Neuronal stem cell (in vitro differentiated cells): ENCODE data around the gene HPRT1. TPM values are rescaled to one million over a fixed set of nuclear protein-coding genes. Genes with fewer than 3 reads are reported as not detected.
A peak's percentile ranks its signal among the peaks of the same experiment; 100 is the strongest.

Source experiments
- DNase-seq: peaks from one replicate; pipeline ENCODE4 v3.0.0-alpha.2; 2013; ENCODE audit warnings: low spot score
- H2AFZ ChIP-seq: one replicate; pipeline ENCODE4 v1.6.1; 2013; ENCODE audit warnings: mild to moderate bottlenecking, low read length, inconsistent platforms
- H2AK5ac ChIP-seq: 2 replicates; pipeline ENCODE4 v1.6.1; 2013; ENCODE audit warnings: low read depth, mild to moderate bottlenecking, inconsistent platforms, low read length, moderate library complexity, mixed read lengths
- H2BK120ac ChIP-seq: 2 replicates; pipeline ENCODE4 v1.6.1; 2013; ENCODE audit warnings: low read depth, mild to moderate bottlenecking, inconsistent platforms, low read length, moderate library complexity, mixed read lengths
- H2BK12ac ChIP-seq: one replicate; pipeline ENCODE4 v1.6.1; 2013; ENCODE audit warnings: low read length, inconsistent platforms
- H2BK15ac ChIP-seq: 2 replicates; pipeline ENCODE4 v1.6.1; 2013; ENCODE audit warnings: mild to moderate bottlenecking, low read length, inconsistent platforms, mixed read lengths
- H2BK5ac ChIP-seq: one replicate; pipeline ENCODE4 v1.6.1; 2013; ENCODE audit warnings: inconsistent platforms, mild to moderate bottlenecking, low read length, moderate library complexity
- H3K14ac ChIP-seq: one replicate; pipeline ENCODE4 v1.6.1; 2013; ENCODE audit warnings: low read length, inconsistent platforms
- H3K18ac ChIP-seq: 2 replicates; pipeline ENCODE4 v1.6.1; 2013; ENCODE audit warnings: low read length, inconsistent platforms
- H3K23ac ChIP-seq: 2 replicates; pipeline ENCODE4 v1.6.1; 2013; ENCODE audit warnings: low read depth, mild to moderate bottlenecking, mixed read lengths, low read length, inconsistent platforms; ENCODE audit not compliant: poor library complexity
- H3K27ac ChIP-seq: replicated peaks from 3 replicates; pipeline ENCODE4 v1.5.1; 2013; ENCODE audit warnings: low read length, inconsistent platforms
- H3K27me3 ChIP-seq, 3 experiments: 2 replicates each; pipeline ENCODE4 v1.6.1; 2013; ENCODE audit warnings: low read length in 3 of 3, mild to moderate bottlenecking in 2 of 3, inconsistent platforms in 1 of 3, low read depth in 1 of 3, mixed read lengths in 1 of 3, moderate library complexity in 1 of 3; ENCODE audit not compliant: control insufficient read depth in 3 of 3, insufficient read depth in 3 of 3
- H3K36me3 ChIP-seq, 2 donors: replicated peaks in 1 of 2; 2 replicates each; pipeline ENCODE4 v1.6.1; 2013; ENCODE audit warnings: low read length in 2 of 2; ENCODE audit not compliant: control insufficient read depth in 2 of 2, insufficient read depth in 2 of 2
- H3K4ac ChIP-seq: 2 replicates; pipeline ENCODE4 v1.6.1; 2013; ENCODE audit warnings: inconsistent platforms, mild to moderate bottlenecking, low read length, moderate library complexity
- H3K4me1 ChIP-seq, 2 donors: 1 replicate in 1 of 2; 2 replicates in 1 of 2; pipeline ENCODE4 v1.6.1; 2013; ENCODE audit warnings: low read length in 2 of 2, low read depth in 1 of 2; ENCODE audit not compliant: control insufficient read depth in 2 of 2, insufficient read depth in 1 of 2
- H3K4me2 ChIP-seq: one replicate; pipeline ENCODE4 v1.6.1; 2013; ENCODE audit warnings: mild to moderate bottlenecking, low read length, inconsistent platforms; ENCODE audit not compliant: insufficient read depth, poor library complexity, severe bottlenecking
- H3K4me3 ChIP-seq, 2 donors: 2 replicates each; pipeline ENCODE4 v1.5.1; 2013; ENCODE audit warnings: low read length in 2 of 2, mild to moderate bottlenecking in 2 of 2, inconsistent platforms in 1 of 2, moderate library complexity in 1 of 2
- H3K79me1 ChIP-seq: one replicate; pipeline ENCODE4 v1.6.1; 2013; ENCODE audit warnings: low read depth, mild to moderate bottlenecking, inconsistent platforms, low read length, moderate library complexity
- H3K9ac ChIP-seq: one replicate; pipeline ENCODE4 v1.6.1; 2013; ENCODE audit warnings: mild to moderate bottlenecking, low read depth, low read length, inconsistent platforms; ENCODE audit not compliant: poor library complexity
- H3K9me3 ChIP-seq, 2 donors: replicated peaks in 1 of 2; 2 replicates each; pipeline versions ENCODE3 to v1.6.1; 2013; ENCODE audit warnings: low read length in 2 of 2, mild to moderate bottlenecking in 2 of 2, inconsistent platforms in 1 of 2, low read depth in 1 of 2, mixed read lengths in 1 of 2, moderate library complexity in 1 of 2; ENCODE audit not compliant: control insufficient read depth in 2 of 2, insufficient read depth in 1 of 2
- H4K8ac ChIP-seq: one replicate; pipeline ENCODE4 v1.6.1; 2013; ENCODE audit warnings: low read depth, mild to moderate bottlenecking, inconsistent platforms, low read length, moderate library complexity
- H4K91ac ChIP-seq: one replicate; pipeline ENCODE4 v1.6.1; 2013; ENCODE audit warnings: low read length, low read depth, mild to moderate bottlenecking, inconsistent platforms; ENCODE audit not compliant: poor library complexity
- WGBS, 2 donors: extraction: QIAGEN DNeasy Blood & Tissue Kit; methylation state at CpG; one replicate each; pipeline ENCODE4 v1.1.7; 2013; ENCODE audit warnings: missing lambda C conversion rate in 2 of 2, mixed read lengths in 1 of 2; ENCODE audit not compliant: insufficient read length in 2 of 2, insufficient replicate concordance in 1 of 2; ENCODE audit errors: extremely low coverage in 2 of 2; 5-methylcytosine and 5-hydroxymethylcytosine counted together
- small RNA-seq: library from polyadenylated mRNA; stranded (forward); fragments of <200 nt; extraction: miRNeasy Mini kit (QIAGEN cat#:217004); gene quantifications from one replicate; pipeline ENCODE3, GENCODE V24; 2013; ENCODE audit not compliant: insufficient read depth

HPRT1 gene

GRCh38 chrX:134547047-134547679 is 87.2 kb downstream of the HPRT1 start:
- WGBS, 2 donors = no CpG with 5 or more reads among the region's 7 CpGs
- Histone ChIP-seq H2BK15ac (no peak overlapping the region), H3K27ac (no peak overlapping the region)

GRCh38 chrX:134548257-134549201 is 88.6 kb downstream of the HPRT1 start:
- Histone ChIP-seq H4K8ac (no peak overlapping the region), H3K14ac (no peak overlapping the region), H2BK5ac (no peak overlapping the region), H3K9me3 (no peaks in the 10 kb centered on the region), H3K4me2 (peak overlapping the region; percentile 66), H2AK5ac (no peak overlapping the region), H3K36me3 (no peaks in the 10 kb centered on the region), H2BK12ac (no peak overlapping the region), H3K4me3 (peak overlapping the region; percentile 59 to 80), H3K18ac (no peak overlapping the region), H3K4ac (no peak overlapping the region), H3K27me3 (peaks cover 2 to 58% (median 14%) of the 10 kb centered on the region in 3 experiments), H2BK120ac (no peak overlapping the region), H3K23ac (no peak overlapping the region), H3K27ac (no peak overlapping the region), H2AFZ (peak overlapping the region; percentile 93), H2BK15ac (no peak overlapping the region), H3K9ac (no peak overlapping the region), H4K91ac (no peak overlapping the region), H3K79me1 (no peaks in the 10 kb centered on the region), H3K4me1 (peaks cover 2 to 10% of the 10 kb centered on the region in 2 donors)
- DNase-seq = no peak
- no CpG with 5 or more reads among the region's 33 CpGs for WGBS, 2 donors

More at GRCh38 chrX:134547047-134547679, 87.2 kb downstream of the HPRT1 start:
- Histone ChIP-seq H3K27me3 (peaks cover 2 to 59% (median 10%) of the 10 kb centered on the region in 3 experiments), H2BK120ac (no peak overlapping the region), H3K79me1 (no peaks in the 10 kb centered on the region), H3K4me3 (peak overlapping the region in 1 of 2 donors; percentile 59), H3K36me3 (no peaks in the 10 kb centered on the region), H2AFZ (no peak overlapping the region), H3K9ac (no peak overlapping the region), H2BK5ac (no peak overlapping the region), H4K91ac (no peak overlapping the region), H3K4me1 (peaks cover 2 to 13% of the 10 kb centered on the region in 2 donors), H4K8ac (no peak overlapping the region), H2BK12ac (no peak overlapping the region), H3K4me2 (no peak overlapping the region), H3K23ac (no peak overlapping the region), H3K9me3 (no peaks in the 10 kb centered on the region), H3K4ac (no peak overlapping the region), H3K18ac (no peak overlapping the region), H2AK5ac (no peak overlapping the region), H3K14ac (no peak overlapping the region)
- no peak for DNase-seq

Small RNAs within 50 kb of the gene (small RNA-seq; reads per million reads assigned to genes)
- gene AC004383.1 (not detected), gene MIR450A1 (not detected), gene MIR450A2 (not detected), gene MIR450B (36.3 reads per million, percentile 90 among the genes with 10 or more reads in this experiment), gene MIR503 (2.4 reads per million), gene MIR542 (15.8 reads per million, percentile 73 among the genes with 10 or more reads in this experiment)
